Left kidney (tissue), 2 donors: ENCODE data around the gene DYNC2H1. TPM values are rescaled to one million over a fixed set of nuclear protein-coding genes. Genes with fewer than 3 reads are reported as not detected.
"Not testable (repeated sequence)": the region's sequence is repeated elsewhere in the genome, so short reads cannot be mapped to it uniquely, and the experiment has no call there.

Experiments used
- DNase-seq: peaks from one replicate; pipeline ENCODE4 v3.0.0-alpha.2; 2013
- polyA plus RNA-seq: library from polyadenylated mRNA; unstranded; fragments of 120-200 nt; gene quantifications from one replicate; pipeline ENCODE4 v1.2.1, GENCODE V29; 2013; ENCODE audit not compliant: insufficient read length

Gene DYNC2H1
- polyA plus RNA-seq, 1 donor = 48.0 TPM

- no peak for DNase-seq
Observed at GRCh38 chr11:103372906-103373305, 263.7 kb downstream of the DYNC2H1 start.

GRCh38 chr11:103374227-103374626 is 265.0 kb downstream of the DYNC2H1 start:
- DNase-seq = not testable (repeated sequence)

- DNase-seq = no peak
Observed at GRCh38 chr11:103378931-103379330, 269.7 kb downstream of the DYNC2H1 start.

GRCh38 chr11:103380031-103380430 is 270.8 kb downstream of the DYNC2H1 start:
- no peak for DNase-seq

GRCh38 chr11:103384652-103385051 is 275.4 kb downstream of the DYNC2H1 start:
- DNase-seq = no peak

- peak; percentile 26 for DNase-seq
Observed at GRCh38 chr11:103395612-103396011, 286.4 kb downstream of the DYNC2H1 start.

GRCh38 chr11:103396237-103396636 is 287.0 kb downstream of the DYNC2H1 start:
- no peak for DNase-seq

GRCh38 chr11:103397369-103397768 is 288.1 kb downstream of the DYNC2H1 start:
- no peak for DNase-seq

- DNase-seq = no peak
Observed at GRCh38 chr11:103398829-103399228, 289.6 kb downstream of the DYNC2H1 start.

- DNase-seq = no peak
Observed at GRCh38 chr11:103406357-103406756, 297.1 kb downstream of the DYNC2H1 start.

GRCh38 chr11:103407641-103408040 is 298.4 kb downstream of the DYNC2H1 start:
- no peak for DNase-seq

GRCh38 chr11:103413266-103413888 is 304.2 kb downstream of the DYNC2H1 start:
- no peak for DNase-seq

- DNase-seq = no peak
Observed at GRCh38 chr11:103418014-103418413, 308.8 kb downstream of the DYNC2H1 start.

- no peak for DNase-seq
Observed at GRCh38 chr11:103420593-103420992, 311.4 kb downstream of the DYNC2H1 start.

- DNase-seq = peak; percentile 35
Observed at GRCh38 chr11:103433386-103434072, 324.3 kb downstream of the DYNC2H1 start.

- DNase-seq = no peak
Observed at GRCh38 chr11:103434073-103434411, 324.8 kb downstream of the DYNC2H1 start.

GRCh38 chr11:103436131-103436770 is 327.0 kb downstream of the DYNC2H1 start:
- no peak for DNase-seq

- DNase-seq = no peak
Observed at GRCh38 chr11:103441021-103441420, 331.8 kb downstream of the DYNC2H1 start.

GRCh38 chr11:103448966-103449365 is 339.7 kb downstream of the DYNC2H1 start:
- DNase-seq = no peak

GRCh38 chr11:103450241-103450640 is 341.0 kb downstream of the DYNC2H1 start:
- DNase-seq = no peak

- DNase-seq = no peak
Observed at GRCh38 chr11:103453126-103453525, 343.9 kb downstream of the DYNC2H1 start.

GRCh38 chr11:103453915-103454709 is 344.9 kb downstream of the DYNC2H1 start:
- DNase-seq = no peak

- DNase-seq = no peak
Observed at GRCh38 chr11:103464420-103464819, 355.2 kb downstream of the DYNC2H1 start.
